ENCODE data around the gene UNC13A.

Gene UNC13A

DNA sequence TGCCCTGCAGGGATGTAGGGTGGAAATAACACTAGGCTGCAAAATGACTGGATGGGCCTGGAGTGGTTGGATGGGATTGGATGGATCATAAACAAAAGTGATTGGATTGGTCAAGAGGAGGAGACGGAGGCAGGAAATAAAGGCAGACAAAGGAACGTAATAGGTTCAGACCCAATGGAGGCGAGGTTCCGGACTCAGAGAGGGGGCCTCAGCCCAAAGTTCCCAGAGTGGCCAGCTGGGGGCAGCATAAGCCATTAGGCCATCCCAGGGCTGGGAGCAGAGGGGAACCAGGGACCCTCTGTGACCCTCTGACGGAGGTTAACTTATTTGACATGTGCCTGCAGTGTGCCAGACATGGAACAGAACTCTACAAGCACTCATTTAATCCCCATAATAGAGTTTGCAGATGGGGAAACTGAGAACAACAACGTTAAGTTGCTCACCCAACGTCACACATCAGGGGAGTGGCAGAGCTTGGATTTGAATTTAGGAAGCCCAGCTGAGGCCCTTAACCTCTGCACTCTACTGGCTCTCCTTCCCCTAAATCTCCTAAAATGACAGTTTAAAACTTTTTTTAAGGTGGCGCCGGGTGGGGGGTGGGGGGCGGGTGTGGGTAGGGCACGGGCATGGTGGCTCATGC is 15.8 kb upstream of the UNC13A start:
- DNase-seq = no peak

DNA sequence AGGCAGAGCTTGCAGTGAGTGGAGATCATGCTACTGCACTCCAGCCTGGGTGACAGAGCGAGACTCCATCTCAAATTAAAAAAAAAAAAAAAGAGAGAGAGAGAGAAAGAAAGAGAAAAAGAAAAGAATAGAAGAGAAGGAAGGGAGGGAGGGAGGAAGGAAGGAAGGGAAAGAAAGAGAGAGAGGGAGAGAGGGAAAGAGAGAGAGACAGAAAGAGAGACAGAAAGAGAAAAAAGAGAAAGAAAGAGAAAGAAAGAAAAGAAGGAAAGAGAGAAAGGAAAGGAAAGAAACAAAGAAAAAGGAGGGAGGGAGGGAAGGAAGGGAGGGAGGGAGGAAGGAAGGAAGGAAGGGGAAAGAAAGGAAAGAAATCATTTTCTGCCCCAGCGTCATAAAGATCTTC is 7.0 kb upstream of the UNC13A start:
- DNase-seq = no peak

DNA sequence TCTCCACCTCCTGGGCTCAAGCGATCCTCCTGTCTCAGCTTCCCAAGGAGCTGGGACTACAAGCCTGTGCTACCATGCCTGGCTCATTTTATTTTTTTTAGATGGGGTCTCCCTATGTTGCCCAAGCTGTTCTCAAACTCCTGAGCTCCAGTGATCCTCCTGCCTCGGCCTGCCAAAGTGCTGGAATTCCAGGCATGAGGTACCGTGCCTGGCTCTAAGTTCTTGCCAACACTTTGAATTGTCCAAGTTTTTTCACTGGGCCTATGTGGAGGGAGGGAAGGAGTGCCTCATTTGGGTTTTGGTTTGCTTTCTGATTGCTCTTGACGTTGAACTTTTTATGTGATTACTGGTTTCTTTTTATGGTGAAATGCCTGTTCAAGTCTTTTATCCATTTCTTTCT is 4.4 kb upstream of the UNC13A start:
- no peak for DNase-seq

DNA sequence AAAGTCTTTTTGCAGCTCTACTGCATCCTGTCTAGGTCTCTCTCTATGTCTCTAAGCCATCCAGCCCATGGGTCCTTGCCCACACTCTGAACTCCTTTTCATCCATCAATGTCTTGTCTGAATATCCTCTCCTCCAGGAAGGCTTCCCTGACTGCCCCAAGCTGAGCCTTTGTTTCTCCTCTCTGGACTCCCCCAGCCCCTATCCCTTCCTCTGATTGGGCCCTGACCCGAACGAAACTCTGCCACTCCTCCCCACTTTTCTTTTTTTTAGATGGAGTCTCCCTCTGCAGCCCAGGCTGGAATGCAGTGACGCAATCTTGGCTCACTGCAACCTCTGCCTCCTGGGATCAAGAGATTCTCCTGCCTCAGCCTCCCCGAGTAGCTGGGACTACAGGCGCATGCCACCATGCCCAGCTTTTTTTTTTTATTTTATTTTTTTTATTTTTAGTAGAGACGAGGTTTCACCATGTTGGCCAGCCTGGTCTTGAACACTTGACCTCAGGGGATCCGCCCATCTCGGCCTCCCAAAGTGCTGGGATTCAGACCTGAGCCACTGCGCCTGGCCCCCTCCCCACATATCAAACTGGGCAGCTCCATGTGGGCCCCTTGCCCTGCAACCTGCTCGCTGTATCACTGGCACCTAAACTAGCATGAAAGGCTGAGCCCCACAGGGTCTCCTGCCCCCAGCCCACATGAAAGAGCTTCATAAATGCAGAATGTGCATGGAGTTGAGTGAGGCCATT is 870 bp upstream of the UNC13A start:
- no peak for DNase-seq

DNA sequence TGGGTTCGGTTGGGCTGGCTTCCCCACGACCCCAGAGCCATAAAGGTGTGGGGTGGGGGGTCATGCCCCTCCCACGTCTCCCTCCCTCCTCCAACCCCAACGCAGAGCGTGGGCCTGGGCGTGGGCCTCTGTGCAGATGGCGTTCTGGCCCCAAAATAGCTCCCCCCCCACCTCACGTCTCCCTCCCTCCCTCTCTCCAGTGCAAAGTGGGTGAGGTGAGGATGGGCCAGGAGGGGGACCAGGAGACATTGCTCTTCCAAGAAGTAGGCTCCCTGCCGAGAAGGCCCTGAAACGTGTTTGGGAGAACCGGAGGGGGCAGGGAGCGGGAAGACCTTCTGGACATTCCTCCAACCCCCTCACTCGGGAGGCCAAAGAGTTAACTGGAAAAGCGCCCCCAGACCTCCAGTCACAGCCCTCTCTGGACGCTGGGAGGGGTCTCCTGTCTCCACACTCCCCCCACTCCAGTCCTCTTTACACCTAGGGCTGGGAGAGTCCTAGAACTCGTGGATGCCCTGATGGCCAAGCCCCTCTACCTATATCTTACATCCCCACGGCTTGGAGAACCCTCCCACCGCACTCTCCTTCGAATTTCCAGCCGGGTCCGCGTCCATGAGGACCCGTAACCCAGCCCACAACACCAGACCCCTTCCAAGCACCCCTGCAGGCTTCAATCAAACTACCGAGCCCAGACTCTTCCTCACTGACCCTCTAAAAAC is 855 bp downstream of the UNC13A start:
- DNase-seq = no peak

DNA sequence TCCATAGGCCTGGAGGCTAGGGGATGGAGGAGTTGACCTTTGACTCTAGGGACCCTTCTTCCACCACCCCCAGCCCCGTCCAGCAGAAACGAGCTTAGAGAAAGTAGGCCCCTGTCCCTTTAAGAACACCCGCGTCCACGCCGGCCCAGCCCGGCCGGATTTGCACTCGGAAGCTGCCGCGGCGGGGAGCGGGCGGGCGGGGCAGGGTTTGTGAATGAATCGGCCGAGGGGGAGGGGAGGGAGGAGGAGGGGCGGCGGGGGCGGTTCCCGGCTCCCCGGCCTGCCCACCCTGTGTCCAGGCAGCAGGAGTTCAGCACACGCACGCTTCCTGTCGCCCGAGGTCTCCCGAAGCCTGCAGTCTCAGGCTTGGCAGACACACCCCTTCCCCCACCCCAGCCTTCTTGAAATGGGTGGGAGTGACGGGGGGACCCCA is 1.5 kb downstream of the UNC13A start:
- no peak for DNase-seq

DNA sequence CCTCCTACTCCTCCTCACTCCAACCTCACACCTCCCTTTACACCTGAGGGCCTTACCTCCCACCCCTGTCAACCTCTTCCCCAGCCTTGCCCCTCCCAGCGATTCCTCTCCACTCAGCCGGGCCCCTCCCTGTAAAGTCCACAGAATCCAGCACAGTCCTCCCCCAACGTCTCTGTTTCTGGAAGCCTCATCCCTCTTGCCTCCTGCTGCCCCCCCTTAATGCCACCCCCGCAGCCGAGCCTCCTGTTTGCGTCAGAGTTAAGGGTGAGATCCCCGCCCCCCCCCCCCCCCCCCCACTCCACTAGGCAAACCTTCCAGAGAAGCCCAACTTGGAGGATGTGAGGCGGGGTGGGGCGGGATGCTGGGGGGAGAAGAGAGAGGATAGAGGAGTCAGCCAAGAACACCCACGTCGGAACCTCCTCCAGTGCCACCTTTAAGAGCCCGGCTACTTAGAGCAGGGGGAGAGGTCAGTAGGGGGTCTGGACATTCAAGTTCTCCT is 2.1 kb downstream of the UNC13A start:
- DNase-seq = no peak

DNA sequence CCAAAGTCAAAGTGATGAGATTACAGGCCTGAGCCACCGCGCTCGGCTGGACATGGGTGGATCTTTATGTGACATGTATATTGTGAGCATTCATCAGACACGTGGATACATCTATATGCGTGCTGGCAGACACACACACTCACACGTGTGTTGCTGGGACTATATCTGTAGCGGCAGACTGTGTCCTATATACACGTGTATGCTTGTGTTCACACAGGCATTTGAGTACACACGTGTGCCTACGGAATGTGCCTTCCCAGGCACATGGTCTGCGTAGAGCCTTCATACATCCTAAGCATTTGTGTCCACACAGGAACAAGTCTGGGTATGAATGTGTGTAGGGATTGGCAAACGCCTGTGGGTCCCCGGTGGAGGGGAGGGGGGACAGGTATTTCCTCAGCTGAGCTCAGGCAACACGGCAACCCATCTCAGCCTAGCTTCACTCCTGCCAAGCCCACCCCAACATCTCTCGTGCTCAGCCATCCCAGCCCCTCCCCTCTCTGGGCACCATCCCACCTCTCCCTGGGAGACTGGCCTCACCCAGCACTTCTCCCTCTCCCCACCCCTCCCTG is 2.6 kb downstream of the UNC13A start:
- no peak for DNase-seq

DNA sequence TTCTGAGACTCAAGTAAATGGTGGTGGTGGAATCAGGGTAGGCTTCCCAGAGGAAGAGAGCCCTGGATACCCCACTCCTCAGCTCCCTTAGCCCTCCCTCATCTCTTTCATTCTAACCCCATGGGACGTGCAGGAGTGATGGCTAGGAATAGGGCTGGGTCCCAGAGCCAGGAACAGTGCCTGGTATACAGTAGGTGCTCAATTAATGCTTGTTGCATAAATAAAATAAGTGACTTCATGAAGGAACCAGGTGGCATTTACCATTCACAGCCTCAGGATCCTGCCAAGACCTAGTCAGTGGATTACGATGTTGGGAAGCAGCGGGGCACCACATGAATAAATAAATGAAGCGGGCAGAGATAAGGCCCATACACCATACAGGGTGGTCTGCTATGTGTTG is 3.9 kb downstream of the UNC13A start:
- no peak for DNase-seq

DNA sequence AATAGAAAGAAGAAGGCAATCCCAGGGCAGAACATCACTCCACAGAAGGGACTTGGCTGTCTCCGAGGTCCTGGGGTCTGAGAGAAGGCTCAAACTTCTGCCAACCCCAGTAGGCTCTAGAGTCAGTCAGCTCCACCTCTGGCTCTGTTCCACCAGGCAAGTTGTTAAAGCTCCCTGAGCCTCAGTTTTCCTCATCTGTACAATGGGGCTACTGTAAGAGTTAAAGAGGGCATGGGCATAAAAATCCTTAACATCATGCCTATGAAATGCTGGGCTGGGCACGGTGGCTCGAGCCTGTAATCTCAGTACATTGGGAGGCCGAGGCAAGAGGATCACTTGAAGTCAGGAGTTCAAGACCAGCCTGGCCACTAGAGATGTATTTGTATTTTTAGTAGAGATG is 5.1 kb downstream of the UNC13A start:
- no peak for DNase-seq

DNA sequence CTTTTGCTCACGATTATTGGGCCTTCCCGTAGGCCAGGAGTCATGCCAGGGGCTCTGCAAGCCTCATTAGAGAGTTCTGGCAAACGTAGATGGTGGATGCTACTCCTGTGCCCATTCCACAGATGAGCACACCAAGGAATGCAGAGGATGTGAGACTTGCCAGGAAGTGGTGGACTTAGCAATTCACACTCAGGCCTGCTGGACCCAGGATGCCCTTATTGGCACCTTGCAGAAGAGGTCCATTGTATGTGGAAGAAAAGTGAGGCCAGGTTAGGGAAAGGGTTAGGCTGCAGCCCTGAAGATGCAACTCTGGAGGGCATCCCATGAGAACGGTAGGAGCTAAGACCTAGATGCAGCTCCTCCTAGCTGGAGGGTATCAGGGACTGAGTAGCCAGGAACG is 5.9 kb downstream of the UNC13A start:
- DNase-seq = no peak

DNA sequence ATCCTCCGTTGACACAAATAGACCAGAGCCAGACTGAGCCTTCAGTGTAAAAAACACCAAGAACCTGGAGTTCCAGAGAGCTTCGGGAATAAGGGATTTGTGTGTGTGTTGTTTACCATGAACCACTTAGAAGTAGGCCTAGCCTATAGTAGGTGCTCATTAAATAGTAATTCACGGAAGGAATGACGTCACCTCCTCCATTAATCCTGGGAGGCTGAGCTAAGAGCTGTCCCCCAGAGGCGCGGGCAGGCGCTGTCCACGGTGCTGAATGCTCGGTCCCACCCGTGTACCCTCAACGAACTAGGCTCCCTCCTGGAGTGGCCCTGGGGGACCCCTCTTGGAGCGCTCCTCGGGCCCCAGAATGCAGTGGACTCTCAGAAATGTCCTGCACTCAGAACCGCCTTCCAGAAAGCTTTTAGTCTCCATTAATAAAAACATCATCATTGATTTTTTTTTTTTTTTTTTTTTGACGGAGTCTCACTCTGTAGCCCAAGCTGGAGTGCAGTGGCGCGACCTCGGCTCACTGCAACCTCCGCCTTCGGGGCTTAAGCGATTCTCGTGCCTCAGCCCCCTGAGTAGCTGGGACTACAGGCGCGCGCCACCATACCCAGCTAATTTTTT is 6.5 kb downstream of the UNC13A start:
- DNase-seq = no peak

DNA sequence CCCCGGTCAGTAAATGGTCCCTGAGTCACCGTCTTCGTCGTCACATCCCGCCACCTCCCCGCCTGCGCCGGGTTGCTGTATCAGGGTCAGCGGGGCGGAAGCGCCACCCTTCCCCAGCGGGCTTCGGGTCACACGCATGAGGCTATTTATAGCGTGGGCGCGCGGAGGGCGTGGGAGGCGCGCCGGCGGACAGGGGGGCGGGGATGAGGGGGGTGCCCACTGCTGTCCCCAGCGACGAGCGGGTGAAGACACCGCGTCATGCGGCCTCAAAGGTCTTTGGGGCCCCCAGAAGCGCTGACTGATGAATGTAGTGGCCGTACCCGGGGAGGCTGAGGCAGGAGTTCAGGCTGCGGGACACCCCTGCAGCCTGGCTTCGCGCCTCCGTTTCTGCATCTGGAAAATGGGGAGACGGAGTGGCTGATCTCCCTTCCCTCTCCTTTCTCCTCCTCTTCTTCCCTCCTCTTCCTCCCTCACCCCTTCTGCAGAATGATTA is 7.9 kb downstream of the UNC13A start:
- DNase-seq = no peak

DNA sequence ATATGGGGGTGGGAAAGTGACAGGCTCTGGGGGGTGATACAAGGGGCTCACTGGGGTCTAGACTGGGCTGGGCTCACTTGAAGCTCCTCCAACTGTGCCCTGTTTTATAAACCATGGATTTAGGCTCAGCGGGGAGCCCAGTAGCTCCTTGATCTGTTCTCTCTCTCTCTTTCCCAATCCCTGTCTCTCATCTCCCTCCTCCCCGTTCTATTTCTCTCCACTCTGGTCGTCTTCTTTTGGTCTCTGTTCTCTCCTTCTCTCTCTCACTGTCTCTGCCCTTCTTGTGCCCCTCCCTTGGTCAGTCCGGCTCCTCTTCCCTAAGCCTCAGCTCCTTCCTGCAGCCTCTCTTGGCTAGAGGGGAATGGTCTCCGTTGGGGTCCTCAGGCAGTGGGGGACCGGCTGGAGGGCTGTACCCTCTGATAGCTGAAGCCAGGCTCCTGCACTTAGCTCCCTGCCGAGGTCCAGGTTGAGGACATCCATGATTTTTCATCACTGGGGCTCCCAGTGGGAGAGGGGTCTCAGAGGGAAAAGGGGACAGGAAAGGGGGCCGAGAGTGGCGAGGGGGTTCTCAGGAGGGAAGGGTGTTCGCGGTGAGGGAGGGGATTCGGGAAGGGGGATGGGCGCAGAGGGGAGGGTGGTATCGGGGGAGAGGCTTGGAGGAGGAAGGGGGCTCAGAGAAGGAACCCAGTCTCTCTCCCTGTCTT is 8.5 kb downstream of the UNC13A start:
- no peak for DNase-seq

DNA sequence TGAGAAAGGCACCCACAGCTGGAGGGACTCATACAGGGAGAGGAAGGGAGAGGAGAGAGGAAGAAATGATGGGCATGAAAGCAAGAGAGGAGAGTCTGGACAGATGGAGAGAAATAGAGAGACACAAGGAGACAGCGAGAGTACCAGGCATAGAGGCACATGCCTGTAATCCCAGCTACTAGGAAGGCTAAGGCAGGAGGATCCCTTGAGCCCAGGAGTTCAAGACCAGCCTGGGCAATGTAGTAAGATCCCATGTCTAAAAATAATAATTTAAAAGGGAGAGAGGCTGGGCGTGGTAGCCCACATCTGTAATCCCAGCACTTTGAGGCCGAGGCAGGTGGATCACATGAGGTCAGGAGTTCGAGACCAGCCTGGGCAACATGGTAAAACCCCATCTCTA is 9.3 kb downstream of the UNC13A start:
- no peak for DNase-seq

DNA sequence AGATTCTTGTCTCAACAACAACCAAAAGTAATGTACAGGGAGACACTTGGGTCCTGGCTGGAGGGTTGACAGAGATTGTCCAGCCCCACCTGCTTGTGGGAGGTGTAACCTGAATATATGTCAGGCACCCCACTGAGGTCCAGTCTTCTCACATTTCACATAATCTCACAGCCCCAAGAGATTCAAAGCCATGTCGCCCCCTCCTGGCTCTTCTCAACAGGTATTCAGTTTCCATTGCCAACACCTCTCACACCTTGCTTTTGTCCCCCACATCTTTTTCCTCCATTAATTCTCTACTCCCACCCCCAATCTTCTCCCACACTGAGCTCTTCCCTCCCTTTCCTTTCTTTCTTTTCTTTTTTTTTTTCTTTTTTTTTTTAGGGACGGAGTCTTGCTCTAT is 11.2 kb downstream of the UNC13A start:
- no peak for DNase-seq

DNA sequence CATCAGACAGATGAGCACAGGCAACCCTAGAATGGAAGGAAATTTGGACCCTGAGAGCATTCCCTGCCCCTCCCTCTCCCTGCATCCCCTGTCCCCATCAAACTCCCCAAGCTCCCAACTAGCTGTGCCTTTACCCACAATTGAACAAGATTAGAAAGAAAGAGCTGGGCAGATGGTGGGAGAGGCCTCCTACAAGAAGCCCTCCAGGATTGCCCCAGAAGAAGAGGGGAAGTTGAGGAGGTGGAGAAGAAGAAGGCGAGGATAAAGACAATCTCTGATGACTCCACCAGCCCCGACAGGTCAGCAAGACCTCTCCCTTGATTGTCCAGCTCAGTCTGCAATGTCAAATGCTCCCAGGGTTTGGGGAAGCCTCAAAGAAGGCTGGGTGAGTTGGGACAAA is 11.9 kb downstream of the UNC13A start:
- DNase-seq = no peak

DNA sequence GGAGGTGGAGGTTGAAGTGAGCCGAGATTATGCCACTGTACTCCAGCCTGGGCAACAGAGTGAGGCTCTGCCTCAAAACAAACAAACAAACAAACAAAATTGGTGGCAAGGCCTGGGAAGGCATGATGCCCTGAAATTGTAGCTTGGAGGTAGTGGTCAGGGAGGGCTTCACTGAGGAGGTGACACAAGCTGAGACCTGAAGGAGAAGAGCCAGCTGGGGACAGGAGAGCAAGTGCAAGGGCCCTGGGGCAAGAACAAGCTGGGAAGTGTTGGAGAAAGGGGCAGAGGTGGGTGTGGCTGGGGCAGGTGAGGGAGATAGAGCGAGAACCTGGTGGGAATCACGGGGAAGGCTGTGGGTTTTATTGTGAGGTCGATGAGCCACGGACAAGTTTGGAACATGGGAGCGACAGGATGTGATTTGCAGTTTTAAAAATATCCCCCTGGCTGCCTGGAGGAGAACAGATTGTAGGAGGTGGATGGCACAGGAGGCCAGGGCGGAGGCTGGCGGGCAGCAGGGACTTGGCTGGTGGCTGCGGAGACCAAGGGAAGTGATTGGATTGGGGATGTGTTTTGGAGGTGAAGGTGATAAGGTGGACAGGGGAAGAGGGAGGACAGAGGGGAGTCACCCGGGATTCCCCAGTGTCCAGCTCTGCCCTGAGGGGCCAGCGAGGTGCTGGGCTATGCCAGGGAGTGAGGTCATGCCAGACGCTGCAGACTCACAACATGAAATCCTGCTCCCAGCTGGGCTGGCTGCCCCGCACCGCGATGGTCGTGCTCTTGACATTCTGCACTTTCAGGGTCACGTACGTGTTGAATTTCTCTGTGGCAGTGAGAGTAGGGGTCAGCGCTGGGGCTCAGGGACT is 14.0 kb downstream of the UNC13A start:
- DNase-seq = no peak

DNA sequence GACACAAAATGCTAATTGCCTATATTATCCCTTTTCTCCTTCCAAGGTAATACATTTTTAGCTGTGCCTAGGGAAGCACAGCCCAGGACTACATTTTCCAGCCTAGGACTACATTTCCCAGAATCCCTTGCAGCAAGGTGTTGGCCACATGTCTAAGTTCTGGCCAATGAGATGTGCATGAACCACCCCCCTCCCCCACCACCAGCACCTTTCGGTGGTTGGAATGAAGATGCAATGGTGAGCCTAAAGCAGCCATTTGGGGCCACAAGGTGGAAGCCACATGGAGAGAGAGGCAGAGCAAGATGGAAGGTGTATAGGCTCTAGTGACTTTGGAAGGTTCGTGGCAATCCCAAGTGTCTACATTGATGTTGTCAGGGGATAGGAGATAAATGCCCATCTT is 16.2 kb downstream of the UNC13A start:
- DNase-seq = no peak

DNA sequence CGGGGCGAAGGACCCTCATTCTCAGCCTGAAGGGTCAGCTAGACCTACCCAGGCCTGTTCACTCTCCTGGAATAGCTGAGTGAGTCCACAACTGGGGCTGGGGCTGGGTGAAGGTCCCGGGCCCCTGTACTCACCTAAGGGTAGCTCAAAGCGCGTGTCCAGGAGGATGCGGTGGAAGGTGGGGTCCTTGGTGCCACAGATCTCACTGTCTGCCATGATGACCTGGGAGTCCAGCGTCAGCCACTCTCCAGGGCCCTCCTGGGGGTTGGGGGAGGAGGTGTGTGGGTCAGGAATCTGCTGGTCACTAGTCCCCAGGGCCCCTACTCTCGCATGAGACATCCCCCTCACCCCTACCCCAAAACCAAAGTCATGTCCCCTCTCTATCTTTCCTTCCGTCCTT is 18.7 kb downstream of the UNC13A start:
- DNase-seq = no peak

DNA sequence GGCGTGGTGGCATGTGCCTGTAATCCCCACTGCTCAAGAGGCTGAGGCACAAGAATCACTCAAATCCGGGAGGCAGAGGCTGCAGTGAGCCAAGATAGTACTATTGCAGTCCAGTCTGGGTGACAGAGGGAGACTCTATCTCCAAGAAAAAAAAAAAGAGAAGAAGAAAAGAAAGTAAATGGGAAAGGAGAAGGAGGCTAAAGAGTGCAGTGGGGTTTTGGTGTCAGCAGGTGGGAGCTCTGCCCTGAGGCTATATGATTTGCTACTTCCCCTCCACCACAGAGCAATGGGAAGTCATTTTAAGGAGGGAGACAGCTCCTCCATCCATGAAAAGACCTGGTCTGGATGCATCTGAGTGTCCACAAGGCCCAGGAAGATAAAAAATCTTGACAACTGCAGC is 23.1 kb downstream of the UNC13A start:
- DNase-seq = no peak
